Activated CD4-positive, alpha-beta T cell treated with anti-CD3 and anti-CD28 coated beads, Interleukin-2, Interleukin-6, amounts not matched to agents 100 ng/mL and 50 ng/mL, durations not matched to agents 16 hours and 8 hours (primary cell): ENCODE data around the gene PPDPF.
"Not testable (repeated sequence)": the region's sequence is repeated elsewhere in the genome, so short reads cannot be mapped to it uniquely, and the experiment has no call there.

Experiments used
- DNase-seq: peaks from one replicate; pipeline ENCODE4 v3.0.0-alpha.2; 2020

Gene PPDPF

GRCh38 chr20:63566395-63567135 lies 46.0 kb downstream of the PPDPF start:
- DNase-seq, result no peak

GRCh38 chr20:63567136-63567385 lies 46.5 kb downstream of the PPDPF start:
- DNase-seq, result peak; percentile 12

- peak; percentile 88 for DNase-seq
Observed at GRCh38 chr20:63567386-63568169, 47.0 kb downstream of the PPDPF start.

GRCh38 chr20:63568170-63568981 lies 47.8 kb downstream of the PPDPF start:
- no peak for DNase-seq

- DNase-seq, result peak; percentile 19
Observed at GRCh38 chr20:63568986-63569949, 48.7 kb downstream of the PPDPF start.

- DNase-seq, result no peak
Observed at GRCh38 chr20:63570281-63571086, 49.9 kb downstream of the PPDPF start.

GRCh38 chr20:63571087-63571478 lies 50.5 kb downstream of the PPDPF start:
- not testable (repeated sequence) for DNase-seq
